Keratinocyte (primary cell): Measurements from ENCODE around the gene SCCPDH. TPM values are rescaled to one million over a fixed set of nuclear protein-coding genes. Genes with fewer than 3 reads are reported as not detected.

Source experiments
- DNase-seq: peaks from one replicate; pipeline ENCODE4 v3.0.0-alpha.2; 2011; ENCODE audit warnings: low read depth, missing footprints, low spot score
- FAIRE-seq: peaks from 2 replicates; lab custom pipeline; 2011; peaks lifted over from hg19 to GRCh38; lab: Jason Lieb, UNC
- H2AFZ ChIP-seq: 2 replicates; pipeline ENCODE4 v1.6.0; 2012; ENCODE audit warnings: low read length, control low read depth, inconsistent platforms; ENCODE audit not compliant: control insufficient read depth
- H3K27ac ChIP-seq: 2 replicates; pipeline ENCODE4 v1.5.1; 2011; ENCODE audit warnings: low read length; ENCODE audit not compliant: control insufficient read depth, insufficient read depth
- H3K27me3 ChIP-seq: 3 replicates; pipeline ENCODE4 v1.6.0; 2011; ENCODE audit warnings: low read length; ENCODE audit not compliant: control insufficient read depth, insufficient read depth; ENCODE audit errors: extremely low read depth
- H3K36me3 ChIP-seq, 2 experiments: 2 replicates in 1 of 2; 3 replicates in 1 of 2; pipeline ENCODE4 v1.5.1; 2011; ENCODE audit warnings: low read length in 2 of 2, mild to moderate bottlenecking in 1 of 2; ENCODE audit not compliant: control insufficient read depth in 2 of 2, insufficient read depth in 2 of 2; ENCODE audit errors: extremely low read depth in 1 of 2
- H3K4me1 ChIP-seq: 3 replicates; pipeline ENCODE4 v1.5.1; 2011; ENCODE audit warnings: low read length; ENCODE audit not compliant: control insufficient read depth, insufficient read depth; ENCODE audit errors: extremely low read depth
- H3K4me2 ChIP-seq: 3 replicates; pipeline ENCODE4 v1.6.0; 2011; ENCODE audit warnings: low read depth, low read length; ENCODE audit not compliant: control insufficient read depth, insufficient read depth; ENCODE audit errors: extremely low read depth
- H3K4me3 ChIP-seq, 3 experiments: fragments of 200-600 bp in 1 of 3; sonication (generic) in 1 of 3; 2 replicates in 2 of 3; 3 replicates in 1 of 3; pipeline ENCODE4 v1.5.1; 2011 to 2016; ENCODE audit warnings: low read length in 3 of 3, mild to moderate bottlenecking in 3 of 3, control low read depth in 2 of 3, inconsistent platforms in 1 of 3, low read depth in 1 of 3, mixed read lengths in 1 of 3, mixed run types in 1 of 3, moderate library complexity in 1 of 3; ENCODE audit not compliant: control insufficient read depth in 2 of 3, insufficient read depth in 2 of 3; ENCODE audit errors: extremely low read depth in 1 of 3
- H3K79me2 ChIP-seq: 2 replicates; pipeline ENCODE4 v1.6.0; 2012; ENCODE audit warnings: low read length; ENCODE audit not compliant: control insufficient read depth, insufficient read depth
- H3K9ac ChIP-seq: 3 replicates; pipeline ENCODE4 v1.6.0; 2011; ENCODE audit warnings: low read length; ENCODE audit not compliant: control insufficient read depth, insufficient read depth; ENCODE audit errors: extremely low read depth
- H3K9me1 ChIP-seq: 3 replicates; pipeline ENCODE4 v1.6.0; 2011; ENCODE audit warnings: low read length; ENCODE audit not compliant: control insufficient read depth, insufficient read depth; ENCODE audit errors: extremely low read depth
- H3K9me3 ChIP-seq: 2 replicates; pipeline ENCODE4 v1.5.1; 2012; ENCODE audit warnings: low read depth, low read length; ENCODE audit not compliant: control insufficient read depth
- H4K20me1 ChIP-seq: 3 replicates; pipeline ENCODE4 v1.6.0; 2011; ENCODE audit warnings: low read length; ENCODE audit not compliant: control insufficient read depth, insufficient read depth; ENCODE audit errors: extremely low read depth
- CTCF ChIP-seq, 3 experiments: IDR thresholded peaks in 1 of 3; conservative IDR thresholded peaks in 1 of 3; optimal IDR thresholded peaks in 1 of 3; 2 replicates in 2 of 3; 3 replicates in 1 of 3; pipeline versions ENCODE3 to v1.5.1; 2011; ENCODE audit warnings: low read length in 3 of 3, mild to moderate bottlenecking in 3 of 3, moderate library complexity in 2 of 3, control low read depth in 1 of 3, inconsistent platforms in 1 of 3; ENCODE audit not compliant: insufficient read depth in 2 of 3; ENCODE audit errors: extremely low read depth in 1 of 3
- EZH2 ChIP-seq: IDR thresholded peaks from one replicate; pipeline ENCODE4 v1.6.1; 2012; ENCODE audit warnings: inconsistent platforms, mild to moderate bottlenecking, low read length, moderate library complexity
- dilution Hi-C: fragments of 300-500 bp; cut with MboI; formaldehyde crosslinking; loops from one replicate; pipeline ENCODE4 v1.7.0; 2020; ENCODE audit warnings: low sequenced_read_pairs; ENCODE audit not compliant: extremely low pct_ligation_motif_present
- polyA plus RNA-seq, 5 experiments: library from polyadenylated mRNA; depleted of rRNA in 3 of 5; stranded (reverse) in 3 of 5; stranded (forward) in 1 of 5; unstranded in 1 of 5; fragments of >200 nt; gene quantifications; 1 replicate in 1 of 5; 2 replicates in 3 of 5; 3 replicates in 1 of 5; pipeline versions ENCODE4 v1.2.1 to v1.2.3, GENCODE V29; 2011 to 2012; ENCODE audit warnings: missing spikeins in 2 of 5, low read depth in 1 of 5, low replicate concordance in 1 of 5

The SCCPDH gene
- polyA plus RNA-seq, 1 donor (not counting 4 experiments of a cell fraction or from before 2014, with no cell fraction given), result 4.3 TPM

GRCh38 chr1:246793356-246793896 lies 69.2 kb downstream of the SCCPDH start:
- Histone ChIP-seq H3K9ac (no peak overlapping the region), H3K9me1 (no peaks in the 10 kb centered on the region), H2AFZ (no peak overlapping the region), H3K27me3 (no peaks in the 10 kb centered on the region), H3K27ac (no peak overlapping the region), H3K4me2 (no peak overlapping the region), H3K79me2 (no peaks in the 10 kb centered on the region), H3K4me3 (no peak overlapping the region), H3K4me1 (peaks cover 20% of the 10 kb centered on the region), H4K20me1 (no peaks in the 10 kb centered on the region), H3K36me3 (no peaks in the 10 kb centered on the region), H3K9me3 (no peaks in the 10 kb centered on the region)
- FAIRE-seq (no peak), DNase-seq (no peak)
- TF ChIP-seq EZH2, result no peak
- TF ChIP-seq CTCF (optimal IDR thresholded peaks at IDR 0.05 in 1 of 3, IDR thresholded peaks at IDR 0.05 in 1 of 3, conservative IDR thresholded peaks at IDR 0.05 in 1 of 3; ENCODE audit: extremely low read depth in 1 of 3, insufficient read depth in 2 of 3, low read length in 3 of 3), result no peak
- dilution Hi-C loops, result no loop called here

DNA sequence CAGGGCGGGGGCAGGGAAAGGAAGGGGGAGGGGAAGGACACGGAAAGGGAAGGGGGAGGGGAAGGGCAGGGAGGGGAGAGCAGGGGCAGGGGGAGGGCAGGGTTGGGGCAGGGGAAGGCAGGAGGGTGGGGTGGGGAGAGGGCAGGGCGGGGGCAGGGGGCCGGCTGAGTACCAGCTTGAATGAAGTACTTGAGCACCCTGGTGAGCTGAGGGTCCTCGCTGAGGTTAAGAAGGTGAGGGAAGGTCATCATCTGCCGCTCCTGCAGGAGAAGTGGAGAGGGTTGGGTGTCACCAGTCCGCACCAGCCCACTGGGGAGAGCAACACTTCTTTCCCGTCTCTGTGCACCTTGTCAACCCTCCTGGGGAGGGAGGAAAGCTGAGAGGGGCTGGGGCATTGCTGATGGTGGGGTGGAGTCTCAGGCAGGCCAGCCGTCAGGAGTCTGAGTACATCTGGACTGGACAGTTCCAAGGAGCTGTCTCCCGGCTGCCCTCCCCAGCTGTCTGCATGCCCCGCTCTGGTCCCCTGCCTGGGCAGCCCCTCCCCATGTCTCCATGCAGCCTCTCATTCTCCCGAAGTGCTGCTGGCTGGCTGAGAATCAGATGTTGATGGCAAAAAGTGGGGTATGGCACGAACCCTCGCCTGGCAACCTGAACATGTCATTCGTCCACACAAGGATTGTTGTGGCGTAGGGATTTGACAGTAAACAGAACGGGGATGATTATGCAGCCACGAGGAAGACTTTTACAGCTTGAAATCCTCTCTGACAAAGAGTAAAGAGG lies 70.0 kb downstream of the SCCPDH start:
- FAIRE-seq (no peak), DNase-seq (no peak)
- no peak overlapping the region for H2AFZ ChIP-seq
- H3K9me1 ChIP-seq, result no peaks in the 10 kb centered on the region
- no peak overlapping the region for H3K9ac ChIP-seq
- peaks cover 20% of the 10 kb centered on the region for H3K4me1 ChIP-seq
- dilution Hi-C loops, result no loop called here
- no peak overlapping the region for H3K4me3 ChIP-seq
- TF ChIP-seq EZH2, result no peak
- no peak for TF ChIP-seq CTCF (optimal IDR thresholded peaks at IDR 0.05 in 1 of 3, IDR thresholded peaks at IDR 0.05 in 1 of 3, conservative IDR thresholded peaks at IDR 0.05 in 1 of 3; ENCODE audit: extremely low read depth in 1 of 3, insufficient read depth in 2 of 3, low read length in 3 of 3)
- no peak overlapping the region for H3K27ac ChIP-seq
- no peaks in the 10 kb centered on the region for H3K27me3 ChIP-seq
- H3K4me2 ChIP-seq, result peak overlapping the region; percentile 33
- no peaks in the 10 kb centered on the region for H4K20me1 ChIP-seq
- no peaks in the 10 kb centered on the region for H3K79me2 ChIP-seq
- no peaks in the 10 kb centered on the region for H3K36me3 ChIP-seq
- H3K9me3 ChIP-seq, result no peaks in the 10 kb centered on the region
